Measurements from ENCODE around the gene PRKAG2. TPM values are rescaled to one million over a fixed set of nuclear protein-coding genes. Genes with fewer than 3 reads are reported as not detected.

The PRKAG2 gene
- total and polyA plus RNA-seq, 2 of the 8 experiments (the other 6 are each of a cell fraction or from before 2014, with no cell fraction given): 7.5 to 18.1 TPM

GRCh38 chr7:151744656-151745638 lies 132.0 kb downstream of the PRKAG2 start:
- no peak for DNase-seq (ENCODE audit: low read depth in 1 of 2, low spot score in 2 of 2)

More at GRCh38 chr7:151744656-151745638, 132.0 kb downstream of the PRKAG2 start:
- no peak overlapping the region for H2AFZ ChIP-seq (ENCODE audit: low read length)
- no peak overlapping the region for H3K27ac ChIP-seq (ENCODE audit: low read depth, low read length)
- H4K20me1 ChIP-seq (replicated peaks in 1 of 2; ENCODE audit: control insufficient read depth in 1 of 2, insufficient read depth in 2 of 2, low read length in 2 of 2): no peaks in the 10 kb centered on the region
- no peak overlapping the region for H3K4me2 ChIP-seq (ENCODE audit: insufficient read depth in 1 of 2, low read depth in 2 of 2, low read length in 2 of 2)
- no peaks in the 10 kb centered on the region for H3K27me3 ChIP-seq (replicated peaks in 1 of 4; ENCODE audit: control insufficient read depth in 3 of 4, extremely low read depth in 1 of 4, insufficient read depth in 3 of 4, low read length in 3 of 4)
- POLR2A ChIA-PET (ENCODE audit: partially characterized antibody): interaction anchor here (1.1 to 1.5 kb wide), 2 partner anchors 12 to 102 kb away, joined by 3 read pairs; no protein-coding TSS in a partner anchor
- no peaks in the 10 kb centered on the region for H3K9me3 ChIP-seq (ENCODE audit: insufficient read depth in 2 of 2, low read depth in 1 of 2, low read length in 1 of 2)
- no peak overlapping the region for H3K4ac ChIP-seq (replicated peaks; ENCODE audit: insufficient read length, low read depth, low read length)
- H3K36me3 ChIP-seq (ENCODE audit: control insufficient read depth in 2 of 4, insufficient read depth in 4 of 4, low read length in 3 of 4): no peaks in the 10 kb centered on the region
- no peak overlapping the region for H3K56ac ChIP-seq (replicated peaks; ENCODE audit: insufficient read length, low read depth, low read length)
- H3K23me2 ChIP-seq (ENCODE audit: low read depth, low read length): no peaks in the 10 kb centered on the region
- TF ChIP-seq RAD21 (IDR thresholded peaks at IDR 0.05 in 1 of 2, conservative IDR thresholded peaks at IDR 0.05 in 1 of 2; ENCODE audit: low read depth in 2 of 2, low read length in 2 of 2): 0 out of 4 replicates have a peak, but pooled peaks of 1 of the 2 experiments have one; percentile 5
- TF ChIP-seq RNF2 (IDR thresholded peaks at IDR 0.05; ENCODE audit: borderline replicate concordance, low read depth, low read length, missing control alignments, poor library complexity, severe bottlenecking): no peak
- H2BK15ac ChIP-seq (ENCODE audit: low read length): peak overlapping the region; percentile 77
- H3K9ac ChIP-seq (replicated peaks in 1 of 4; ENCODE audit: extremely low read depth in 1 of 4, low read depth in 3 of 4, low read length in 3 of 4): no peak overlapping the region
- H2BK5ac ChIP-seq (ENCODE audit: low read depth, low read length): no peak overlapping the region; the same call in 1 of the 2 replicates
- no peaks in the 10 kb centered on the region for H3K79me2 ChIP-seq (ENCODE audit: control insufficient read depth in 1 of 2, insufficient read depth in 2 of 2, low read length in 2 of 2)
- no peak overlapping the region for H4K8ac ChIP-seq (ENCODE audit: extremely low read depth, insufficient read depth, low read length)
- no peak overlapping the region for H3K23ac ChIP-seq (ENCODE audit: insufficient read length)
- CTCF ChIA-PET (ENCODE audit: partially characterized antibody): interaction anchor here (0.6 to 3.4 kb wide), 9 partner anchors 9 to 377 kb away, joined by 3 to 17 read pairs (median 4); no protein-coding TSS in a partner anchor
- peak overlapping the region; percentile 47 for H4K91ac ChIP-seq (replicated peaks; ENCODE audit: insufficient read length, low read length)
- no peak overlapping the region for H3K4me3 ChIP-seq (ENCODE audit: extremely low read depth in 1 of 4, insufficient read depth in 2 of 4, low read depth in 3 of 4, low read length in 4 of 4)
- H3K79me1 ChIP-seq (ENCODE audit: low read depth, low read length): no peaks in the 10 kb centered on the region
- peaks cover 6 to 15% (median 10%) of the 10 kb centered on the region in 4 experiments; a peak in 6 of 7 replicates for H3K4me1 ChIP-seq (replicated peaks in 1 of 4; ENCODE audit: control insufficient read depth in 3 of 4, insufficient read depth in 4 of 4, low read length in 3 of 4)
- no peak overlapping the region for H2BK20ac ChIP-seq (ENCODE audit: low read length)
- H2BK120ac ChIP-seq (replicated peaks; ENCODE audit: low read depth, low read length): no peak overlapping the region
- H2BK12ac ChIP-seq (ENCODE audit: low read depth, low read length): 0 out of 2 replicates have a peak overlapping the region, but pooled peaks have one; percentile 80
- H3K18ac ChIP-seq (ENCODE audit: extremely low read depth, low read length): no peak overlapping the region
- H4K5ac ChIP-seq (ENCODE audit: insufficient read length, low read depth, low read length): no peak overlapping the region
- 0 out of 2 replicates have a peak overlapping the region, but pooled peaks have one; percentile 19 for H2AK5ac ChIP-seq (ENCODE audit: low read depth, low read length)
- WGBS, 2 experiments (ENCODE audit: extremely low coverage in 1 of 2, insufficient coverage in 1 of 2, insufficient read length in 1 of 2, insufficient replicate concordance in 2 of 2, low coverage in 1 of 2, low lambda C conversion rate in 2 of 2, missing lambda C conversion rate in 1 of 2): 91% methylated on average over 32 of the region's 33 CpGs; no CpG with 5 or more reads in 1 of the 2 experiments
- no peak for FAIRE-seq
- no peak overlapping the region for H3K14ac ChIP-seq (ENCODE audit: insufficient read length)

Measured in H1 (cell line).